GM21576 (cell line): Measurements from ENCODE around the gene DYNC1I1.

Experiments used
- ATAC-seq: cut with Tn5 transposase; IDR thresholded peaks from one replicate; pipeline ENCODE4 v1.9.1; 2021; ENCODE audit warnings: mild to moderate bottlenecking, moderate library complexity; ENCODE audit not compliant: unreplicated experiment

DYNC1I1 gene

GRCh38 chr7:96069401-96069800 lies 297.0 kb downstream of the DYNC1I1 start:
- no peak for ATAC-seq

- no peak for ATAC-seq
Observed at GRCh38 chr7:96074871-96075270, 302.5 kb downstream of the DYNC1I1 start.

DNA sequence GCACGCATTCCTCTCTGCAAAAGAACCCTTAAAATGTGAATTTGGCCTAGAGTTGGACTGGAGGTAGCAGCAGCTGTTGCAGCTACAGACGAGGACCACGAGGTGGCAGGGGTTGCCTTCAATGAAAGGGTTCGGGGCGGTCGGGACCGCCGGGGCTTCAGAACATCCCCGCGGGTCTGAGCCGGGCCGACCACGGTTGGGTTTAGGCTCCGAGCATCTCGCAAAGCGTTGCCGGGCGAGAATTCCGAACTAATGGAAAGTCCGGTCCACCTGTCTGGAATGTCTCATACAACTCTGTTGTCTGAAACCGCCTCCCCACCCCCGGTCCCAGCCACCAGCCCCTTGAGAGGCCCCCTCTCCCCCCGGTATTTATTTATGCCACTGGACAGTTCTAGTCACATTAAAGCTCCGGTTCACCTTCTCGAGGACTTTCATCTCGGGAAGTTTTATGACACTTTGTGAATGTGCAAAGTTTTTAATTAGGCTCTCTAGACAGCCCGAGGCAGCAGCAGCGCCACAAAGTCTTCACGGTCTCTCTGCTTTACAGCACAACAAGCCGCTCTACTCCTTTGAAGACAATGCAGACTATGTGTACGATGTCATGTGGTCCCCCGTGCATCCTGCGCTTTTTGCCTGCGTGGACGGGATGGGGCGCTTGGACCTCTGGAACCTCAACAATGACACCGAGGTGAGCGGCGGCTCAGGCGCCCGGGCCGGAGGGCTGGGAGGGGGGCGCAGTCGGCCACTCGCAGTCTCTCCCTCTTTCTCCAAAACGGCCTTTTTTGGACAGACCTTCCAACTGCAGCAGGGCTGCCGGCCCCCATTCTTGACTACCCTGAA lies 303.4 kb downstream of the DYNC1I1 start:
- peak; percentile 85 for ATAC-seq

- ATAC-seq = no peak
Observed at GRCh38 chr7:96076350-96076707, 304.0 kb downstream of the DYNC1I1 start.

- no peak for ATAC-seq
Observed at GRCh38 chr7:96080027-96080426, 307.7 kb downstream of the DYNC1I1 start.

DNA sequence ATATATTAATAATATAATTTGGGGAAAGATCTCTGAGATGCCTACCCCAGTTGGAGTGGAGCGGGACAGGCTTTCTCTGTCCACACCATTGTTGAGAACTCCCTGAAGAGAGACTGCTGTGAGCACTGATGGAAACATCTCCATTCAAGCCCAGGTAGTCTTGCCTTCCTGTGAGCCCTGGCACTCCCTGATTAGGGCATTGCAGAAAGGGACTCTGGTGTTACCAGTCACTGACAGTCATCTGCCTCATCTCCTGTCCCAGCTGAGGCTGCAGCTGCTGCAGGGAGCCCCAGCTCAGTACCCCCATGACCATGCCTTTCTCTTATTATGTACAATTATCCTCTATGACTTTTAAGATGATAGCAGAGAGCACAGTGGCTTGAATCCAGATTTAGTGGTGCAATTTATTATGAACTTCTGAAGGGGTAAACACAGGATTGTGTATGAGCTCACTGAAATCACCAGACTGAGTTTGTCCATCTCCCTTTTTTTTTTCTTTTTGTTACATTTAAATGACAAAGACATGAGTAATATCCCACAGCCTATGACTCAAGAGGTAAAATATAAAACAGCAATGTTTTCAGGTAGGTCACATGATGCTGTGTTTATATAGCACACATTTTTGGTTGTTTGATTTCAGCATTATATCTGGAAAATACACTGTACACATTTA lies 312.7 kb downstream of the DYNC1I1 start:
- ATAC-seq = no peak

GRCh38 chr7:96085953-96086352 lies 313.6 kb downstream of the DYNC1I1 start:
- no peak for ATAC-seq

GRCh38 chr7:96088579-96088978 lies 316.2 kb downstream of the DYNC1I1 start:
- no peak for ATAC-seq

GRCh38 chr7:96089511-96089910 lies 317.2 kb downstream of the DYNC1I1 start:
- ATAC-seq = no peak

DNA sequence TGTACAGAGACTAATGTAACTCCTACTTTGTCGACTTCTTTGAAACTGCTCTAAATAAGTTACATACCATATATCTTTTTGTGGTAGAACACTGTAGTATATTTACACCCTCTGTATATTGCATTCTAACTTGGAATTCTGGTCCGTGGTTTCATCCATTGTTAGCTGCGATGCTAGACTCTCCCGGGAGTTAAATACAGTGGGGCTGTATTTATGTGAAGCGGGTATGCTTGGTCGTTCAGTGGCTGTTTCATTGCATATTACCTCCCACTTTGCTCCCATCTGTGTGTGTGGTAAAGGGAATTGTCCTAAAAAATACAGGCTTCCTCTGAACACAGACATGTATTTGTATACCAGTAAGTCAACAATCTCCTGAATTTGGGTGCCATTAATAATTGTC lies 318.4 kb downstream of the DYNC1I1 start:
- ATAC-seq = no peak

GRCh38 chr7:96093435-96093834 lies 321.1 kb downstream of the DYNC1I1 start:
- no peak for ATAC-seq

GRCh38 chr7:96097835-96098234 lies 325.5 kb downstream of the DYNC1I1 start:
- ATAC-seq = no peak

DNA sequence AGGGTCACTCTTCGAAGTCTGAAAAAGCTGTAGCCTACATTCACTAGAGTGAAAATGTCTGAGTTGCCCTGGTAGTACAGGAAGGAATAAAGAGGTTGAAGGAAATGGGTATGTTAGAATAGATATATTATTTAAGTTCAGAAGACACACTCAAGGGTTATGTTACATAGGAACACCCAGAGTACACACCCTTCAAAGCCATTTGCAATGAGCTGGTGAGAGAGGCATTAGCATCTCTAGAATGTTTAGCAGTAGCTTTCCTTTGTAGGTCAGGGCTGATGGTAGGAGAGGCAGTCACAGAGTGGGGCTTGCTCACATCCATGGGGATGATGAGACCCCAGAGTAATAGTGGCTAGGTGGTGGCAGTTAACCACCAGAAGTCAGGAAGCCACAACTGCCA lies 328.4 kb downstream of the DYNC1I1 start:
- no peak for ATAC-seq

DNA sequence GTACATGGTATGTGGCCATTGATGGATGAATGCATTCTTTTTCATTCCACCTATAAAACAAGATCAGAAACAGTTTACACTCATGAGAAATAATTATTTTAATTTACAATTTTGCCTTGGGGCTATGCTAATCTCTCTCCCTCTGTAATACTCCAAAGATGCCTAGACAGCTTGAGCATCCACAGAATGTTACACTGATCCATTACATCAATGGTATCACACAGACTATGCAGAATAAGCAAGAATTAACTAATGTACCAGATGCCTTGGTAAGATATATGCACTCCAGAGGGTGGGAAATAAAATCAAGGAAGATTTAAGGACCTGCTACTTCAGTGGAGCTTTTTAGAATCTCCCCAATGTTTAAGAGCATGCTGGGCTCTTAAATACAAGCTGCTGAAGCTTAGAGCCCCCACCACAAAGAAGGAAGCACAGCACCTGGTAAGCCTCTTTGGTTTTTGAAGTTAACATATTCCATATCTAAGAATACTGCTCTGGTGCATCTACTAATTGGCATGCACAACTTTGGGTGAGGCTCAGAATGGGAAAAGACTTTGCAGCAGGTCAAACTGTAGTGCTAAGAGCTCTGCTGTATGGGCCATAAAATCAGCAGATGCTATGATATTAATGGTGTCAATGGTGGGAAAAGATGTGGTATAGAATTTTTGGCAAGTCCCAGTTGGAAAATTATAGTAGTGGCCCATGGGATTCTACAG lies 329.9 kb downstream of the DYNC1I1 start:
- no peak for ATAC-seq

DNA sequence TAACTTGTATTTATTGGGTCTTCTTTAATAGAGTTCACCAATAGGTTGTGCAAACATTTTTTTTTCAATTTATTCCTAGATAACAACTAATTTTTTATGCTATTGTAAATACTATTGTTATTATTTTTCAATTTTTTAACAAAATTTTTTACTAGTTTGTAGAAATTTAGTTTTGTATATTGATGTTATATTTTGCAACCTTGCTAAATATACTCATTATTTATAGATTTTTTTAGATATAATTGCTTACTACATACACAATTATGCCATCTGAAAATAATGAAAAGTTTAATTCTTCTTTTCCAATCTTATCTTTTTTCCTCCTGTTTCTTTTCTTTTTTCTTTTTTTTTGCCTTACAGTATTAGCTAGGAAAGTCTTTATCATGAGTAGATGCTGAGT lies 332.6 kb downstream of the DYNC1I1 start:
- ATAC-seq = no peak

DNA sequence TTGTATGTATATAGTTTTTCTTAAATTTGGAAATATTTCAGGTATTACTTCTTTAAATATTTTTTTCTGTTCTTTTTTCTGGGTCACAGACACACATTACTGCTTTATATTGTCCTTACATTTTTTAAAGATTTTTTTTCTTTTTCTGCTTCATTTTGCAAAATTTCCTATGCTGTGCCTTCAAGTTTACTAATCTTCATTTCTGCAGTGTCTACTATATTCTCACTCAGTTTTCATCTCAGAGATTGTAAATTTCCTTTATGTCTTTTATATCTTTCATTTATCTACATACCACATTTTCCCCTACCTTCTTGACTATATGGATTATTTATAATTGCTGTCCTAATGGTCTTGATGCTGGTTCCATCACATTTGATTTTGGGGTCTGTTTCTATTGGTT lies 339.1 kb downstream of the DYNC1I1 start:
- ATAC-seq = no peak

GRCh38 chr7:96114190-96114589 lies 341.8 kb downstream of the DYNC1I1 start:
- no peak for ATAC-seq

DNA sequence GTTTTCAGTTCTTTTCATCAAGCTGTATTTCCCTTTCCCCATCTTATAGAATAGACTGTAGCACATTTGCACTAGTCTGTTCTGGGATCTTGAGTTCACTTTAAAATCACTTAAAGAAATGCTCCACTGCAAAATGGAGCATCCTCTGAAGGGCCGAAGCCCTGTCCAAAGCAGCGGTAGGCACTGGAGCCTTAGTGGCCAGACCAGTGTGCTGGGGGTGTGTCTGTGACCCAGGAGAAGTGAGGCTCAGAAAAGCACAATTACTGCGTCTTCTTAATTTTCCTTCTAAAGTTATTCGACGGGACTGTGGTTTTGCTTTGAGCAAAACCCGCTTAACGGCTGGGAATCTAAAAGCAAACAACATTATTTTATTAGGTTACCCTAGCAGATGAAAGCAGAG lies 343.8 kb downstream of the DYNC1I1 start:
- ATAC-seq = no peak

DNA sequence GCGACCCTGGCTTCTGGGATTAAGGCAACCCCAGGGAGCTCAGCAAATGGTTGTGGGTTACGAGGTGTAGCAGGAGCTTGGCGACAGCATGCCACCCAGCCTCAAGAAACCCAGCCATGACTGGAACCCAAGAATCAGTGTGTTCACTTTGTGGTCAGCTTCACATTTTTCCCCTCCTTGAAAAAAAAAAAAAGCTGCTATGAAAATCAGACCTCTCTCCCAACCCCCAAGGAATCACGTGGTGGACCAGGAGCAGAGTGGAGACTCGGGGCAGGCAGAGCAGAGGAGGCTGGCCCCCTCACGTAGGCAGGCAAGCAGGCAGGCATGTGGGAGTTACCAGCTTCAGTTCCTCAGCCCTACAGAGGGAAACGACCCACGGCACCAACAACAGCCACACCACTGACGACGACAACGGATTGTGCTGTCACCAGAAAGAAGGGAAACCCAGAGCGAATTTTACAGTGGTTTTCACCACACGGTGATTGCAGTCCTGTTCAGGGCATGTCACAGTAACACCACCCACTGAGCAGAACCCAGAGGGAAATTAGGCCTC lies 346.2 kb downstream of the DYNC1I1 start:
- no peak for ATAC-seq

DNA sequence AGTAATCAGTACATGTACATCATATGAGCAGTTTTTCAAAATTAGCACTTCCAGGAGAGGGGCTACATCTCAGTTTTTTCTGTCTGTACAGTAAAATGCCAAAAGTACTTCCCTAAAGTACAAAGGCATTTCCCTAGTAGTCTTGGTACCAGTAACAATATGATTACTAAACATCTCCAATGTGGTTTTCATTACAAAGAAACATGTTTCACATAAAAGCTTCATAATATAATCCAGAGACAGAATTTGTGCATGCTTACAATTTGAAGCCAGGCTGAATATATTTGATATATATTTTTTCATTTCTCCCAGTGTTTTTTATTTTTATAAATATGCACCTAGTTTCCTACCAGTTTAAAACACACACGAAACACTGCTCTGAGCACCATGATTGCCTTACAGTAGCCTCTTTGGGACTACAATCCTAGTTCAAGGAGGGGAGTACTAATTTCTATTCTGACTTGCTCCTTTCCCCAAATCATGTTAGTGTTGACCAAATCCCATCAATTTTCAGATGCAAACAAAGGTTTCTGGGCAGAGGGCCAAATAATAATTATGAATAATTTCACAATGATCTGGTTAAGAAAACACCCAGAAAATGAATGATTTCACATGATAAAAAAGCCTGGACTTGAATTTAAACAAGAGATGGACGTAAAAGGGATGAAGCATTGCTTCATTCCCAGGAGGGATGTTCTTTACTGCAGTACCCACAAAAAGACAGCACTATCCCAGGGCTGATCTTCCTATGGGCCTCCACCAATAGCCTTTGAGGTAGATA lies 348.3 kb downstream of the DYNC1I1 start:
- no peak for ATAC-seq

DNA sequence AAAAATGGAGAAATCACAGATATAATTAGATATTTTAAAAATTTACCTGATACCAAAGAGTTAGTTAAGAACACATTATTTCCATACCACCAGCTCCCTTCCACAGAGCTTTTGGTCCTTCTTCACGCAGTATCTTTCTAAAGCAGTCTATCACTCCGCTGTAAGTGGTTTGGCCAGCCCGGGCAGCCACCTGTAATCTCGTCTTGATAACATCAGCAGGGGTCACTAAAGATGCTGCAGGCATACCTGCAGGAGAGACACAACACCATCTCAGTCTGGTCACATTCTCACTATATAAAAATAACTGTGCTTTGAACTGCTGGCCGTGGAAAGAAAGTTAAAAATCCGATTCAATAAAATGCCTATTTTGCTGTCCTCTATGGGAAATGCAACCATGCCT lies 349.4 kb downstream of the DYNC1I1 start:
- no peak for ATAC-seq
